Measurements from ENCODE around the gene FOXN3.
"Not testable (repeated sequence)": the region's sequence is repeated elsewhere in the genome, so short reads cannot be mapped to it uniquely, and the experiment has no call there.

Gene FOXN3

GRCh38 chr14:89111766-89112543 is 305.1 kb downstream of the FOXN3 start:
- DNase-seq, result not testable (repeated sequence)

GRCh38 chr14:89111232-89111631 is 305.8 kb downstream of the FOXN3 start:
- DNase-seq, result not testable (repeated sequence)

- no peak for DNase-seq
Measured at GRCh38 chr14:89110110-89110509, 306.9 kb downstream of the FOXN3 start.

- no peak for DNase-seq
Measured at GRCh38 chr14:89108608-89109007, 308.4 kb downstream of the FOXN3 start.

- no peak for DNase-seq
Measured at GRCh38 chr14:89107626-89108025, 309.4 kb downstream of the FOXN3 start.
